HG03469 (cell line): ENCODE measurements around the gene CTTNBP2NL.

Experiments
- ATAC-seq: cut with Tn5 transposase; IDR thresholded peaks from one replicate; pipeline ENCODE4 v1.9.1; 2021; ENCODE audit warnings: mild to moderate bottlenecking, moderate library complexity, moderate number of reproducible peaks; ENCODE audit not compliant: unreplicated experiment

CTTNBP2NL gene

GRCh38 chr1:112505400-112505785, 109.4 kb downstream of the CTTNBP2NL start:
- no peak for ATAC-seq

- no peak for ATAC-seq
Observed at GRCh38 chr1:112505878-112506277, 109.9 kb downstream of the CTTNBP2NL start.

- no peak for ATAC-seq
Observed at GRCh38 chr1:112506306-112506705, 110.3 kb downstream of the CTTNBP2NL start.

- no peak for ATAC-seq
Observed at GRCh38 chr1:112506731-112507130, 110.7 kb downstream of the CTTNBP2NL start.

- no peak for ATAC-seq
Observed at GRCh38 chr1:112507336-112507735, 111.3 kb downstream of the CTTNBP2NL start.

- ATAC-seq: no peak
Observed at GRCh38 chr1:112507921-112508277, 111.9 kb downstream of the CTTNBP2NL start.

- no peak for ATAC-seq
Observed at GRCh38 chr1:112508278-112509004, 112.4 kb downstream of the CTTNBP2NL start, which contains the start of gene WNT2B. Gene WNT2B (plus strand): TSS chr1:112508965. CDS start chr1:112509263, 298 bp downstream.

- no peak for ATAC-seq
Observed at GRCh38 chr1:112509005-112509659, 113.1 kb downstream of the CTTNBP2NL start.

GRCh38 chr1:112509660-112510178, 113.7 kb downstream of the CTTNBP2NL start:
- ATAC-seq: no peak

GRCh38 chr1:112510340-112510739, 114.3 kb downstream of the CTTNBP2NL start:
- ATAC-seq: no peak
